Pons (tissue), 1 donor: ENCODE measurements around the gene HSPB2.
A peak's percentile ranks its signal among the peaks of the same experiment; 100 is the strongest.

Source experiments
- DNase-seq: peaks from one replicate; pipeline ENCODE4 v3.0.0-alpha.2; 2016; ENCODE audit warnings: low spot score

HSPB2 gene

DNA sequence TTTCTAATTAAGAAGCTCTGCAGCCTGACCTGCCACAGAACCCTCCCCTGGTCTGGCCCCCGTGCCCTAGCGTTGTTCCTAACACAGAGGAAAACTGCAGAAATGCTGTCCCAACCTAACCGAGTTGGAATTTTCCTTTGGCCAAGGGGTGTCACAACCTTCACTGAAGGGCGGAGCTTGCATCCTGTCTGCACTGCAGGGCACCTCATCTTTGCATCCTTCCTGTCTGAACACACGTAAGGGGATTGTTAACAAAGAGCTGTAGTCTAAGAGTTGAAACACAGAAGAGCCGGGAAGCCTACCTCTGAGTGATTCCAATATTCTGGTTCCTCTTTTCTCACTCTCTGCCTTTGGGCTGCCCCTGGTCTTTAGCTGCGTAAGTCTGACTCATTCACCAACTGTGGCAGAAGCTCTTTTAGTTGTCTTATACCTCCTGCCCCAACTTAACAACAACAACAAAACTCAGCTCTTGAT is 26.2 kb downstream of the HSPB2 start:
- DNase-seq: peak; percentile 68

DNA sequence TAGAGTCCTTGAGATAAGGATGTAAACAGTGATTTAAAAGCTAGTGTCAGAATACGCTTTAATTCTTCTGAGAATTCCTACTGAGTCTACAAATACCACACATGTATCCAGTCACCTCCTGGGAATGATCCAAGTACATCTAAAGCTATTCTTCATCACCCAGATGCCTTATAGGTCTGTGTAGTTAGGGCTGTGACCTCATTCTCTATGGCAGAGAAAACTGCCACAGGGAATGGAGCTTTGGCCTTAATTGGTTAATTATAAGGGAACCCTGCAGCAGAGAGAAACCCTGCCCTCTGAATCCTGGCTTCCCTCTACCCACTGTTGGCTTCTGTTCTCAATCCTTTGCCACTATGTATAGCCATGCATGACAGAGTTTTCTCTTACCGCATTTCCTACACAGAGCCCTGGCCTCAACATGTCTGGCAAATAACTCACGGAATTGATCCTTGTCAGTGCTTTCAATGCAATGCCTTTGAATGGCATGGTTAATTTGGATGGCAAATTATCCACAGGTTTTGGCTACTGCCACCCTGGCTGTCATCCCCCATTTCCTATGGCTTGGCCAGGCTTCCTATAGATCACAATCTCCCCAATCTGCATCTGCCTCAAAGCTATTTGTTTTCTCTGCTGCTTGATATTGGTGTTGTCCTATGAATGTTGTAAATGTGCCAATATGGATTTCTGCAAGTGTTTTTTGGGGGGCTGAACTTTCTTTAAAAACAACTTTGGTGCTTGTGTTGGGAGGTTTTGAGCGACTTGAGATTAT is 27.5 kb downstream of the HSPB2 start:
- DNase-seq: no peak

DNA sequence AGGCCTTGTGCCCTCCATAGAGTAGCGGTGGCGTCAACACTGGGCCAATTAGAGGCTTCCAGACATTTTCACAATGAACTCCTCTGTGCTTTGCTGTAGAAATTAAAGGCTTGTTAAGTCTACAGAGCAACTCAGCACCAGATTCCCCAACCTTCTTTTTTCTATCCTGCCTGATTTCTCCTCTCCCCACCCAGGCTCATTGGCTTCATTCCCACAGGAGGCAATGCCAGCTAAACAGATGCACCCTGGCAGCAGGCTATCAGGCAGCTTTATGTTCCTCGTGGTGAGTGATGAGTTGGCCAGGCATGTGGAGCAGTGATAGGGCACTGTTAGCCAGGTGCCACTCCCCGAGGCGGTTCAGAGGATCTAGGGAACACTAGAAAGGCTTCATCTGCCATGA is 29.4 kb downstream of the HSPB2 start:
- DNase-seq: peak; percentile 73

DNA sequence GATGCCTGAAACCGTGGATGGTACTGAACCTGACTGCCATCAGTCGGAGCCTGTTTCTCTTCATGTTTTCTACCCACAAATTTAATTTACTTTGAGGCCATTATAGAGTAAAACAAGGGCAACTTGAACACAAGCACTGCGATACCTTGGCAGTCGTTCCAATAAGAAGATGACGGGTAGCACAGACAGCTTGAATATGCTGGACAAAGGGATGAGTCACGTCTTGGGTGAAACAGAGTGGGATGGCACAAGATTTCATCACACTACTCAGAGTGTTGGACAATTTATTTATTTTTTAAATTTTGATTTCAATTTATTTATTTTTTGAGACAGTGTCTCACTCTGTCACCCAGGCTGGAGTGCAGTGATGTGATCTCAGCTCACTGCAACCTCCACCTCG is 30.3 kb downstream of the HSPB2 start:
- no peak for DNase-seq

DNA sequence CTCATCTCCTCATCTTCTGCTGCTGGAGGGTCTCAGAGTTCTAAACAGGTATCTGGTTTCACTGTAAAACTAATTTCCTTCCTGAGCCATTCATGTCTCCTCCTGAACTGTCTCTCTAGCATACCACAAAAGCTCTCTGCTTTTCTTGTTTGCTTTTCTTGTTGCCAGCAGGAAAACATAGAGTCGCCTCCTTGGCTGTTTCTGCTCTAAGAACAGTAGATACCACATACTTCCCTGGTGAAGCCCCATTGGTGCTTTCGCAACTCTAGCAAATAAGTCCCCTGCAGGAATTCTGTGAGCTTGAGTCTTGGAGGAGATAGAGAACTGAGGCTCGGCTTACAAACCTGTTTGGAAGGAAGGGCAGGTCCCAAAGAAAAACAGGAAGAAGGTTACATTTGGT is 31.6 kb downstream of the HSPB2 start:
- DNase-seq: no peak

DNA sequence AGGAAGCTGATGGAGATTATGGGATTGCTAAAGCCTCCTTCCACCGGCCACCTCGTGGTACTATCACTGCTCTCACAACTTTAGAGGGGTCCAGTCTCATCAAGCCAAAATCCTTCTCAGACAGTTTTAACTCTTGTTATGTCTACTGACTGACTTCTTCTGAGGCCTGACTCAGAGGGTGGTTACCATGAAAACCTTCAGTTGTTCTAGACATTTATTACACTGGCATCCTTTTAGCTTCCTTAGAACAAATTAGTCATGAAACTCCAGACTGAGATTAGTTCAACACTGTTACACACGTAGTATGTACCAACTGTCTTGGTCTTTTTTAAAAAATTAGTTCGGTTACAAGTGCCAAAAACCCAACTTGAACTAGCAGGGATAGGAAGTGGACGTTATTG is 32.1 kb downstream of the HSPB2 start:
- DNase-seq: no peak

DNA sequence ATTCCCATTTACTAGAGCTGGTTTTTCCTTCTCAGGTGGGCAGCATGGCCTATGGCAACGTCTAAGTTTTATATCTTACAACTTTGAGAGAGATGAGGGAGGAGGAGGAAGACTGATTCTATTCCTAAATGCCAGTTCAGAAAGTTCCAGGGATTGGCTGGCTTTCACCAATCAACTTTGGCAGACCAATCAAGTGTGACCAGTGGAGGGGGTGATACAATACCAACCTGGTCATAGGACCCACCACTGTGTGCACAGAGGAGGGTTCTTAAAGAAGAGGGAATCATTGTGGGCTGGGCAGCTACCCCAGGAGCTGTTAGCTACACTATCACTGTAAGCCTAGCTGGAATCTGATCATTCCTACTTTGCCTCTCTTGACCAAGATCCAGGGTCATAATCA is 32.7 kb downstream of the HSPB2 start:
- no peak for DNase-seq

DNA sequence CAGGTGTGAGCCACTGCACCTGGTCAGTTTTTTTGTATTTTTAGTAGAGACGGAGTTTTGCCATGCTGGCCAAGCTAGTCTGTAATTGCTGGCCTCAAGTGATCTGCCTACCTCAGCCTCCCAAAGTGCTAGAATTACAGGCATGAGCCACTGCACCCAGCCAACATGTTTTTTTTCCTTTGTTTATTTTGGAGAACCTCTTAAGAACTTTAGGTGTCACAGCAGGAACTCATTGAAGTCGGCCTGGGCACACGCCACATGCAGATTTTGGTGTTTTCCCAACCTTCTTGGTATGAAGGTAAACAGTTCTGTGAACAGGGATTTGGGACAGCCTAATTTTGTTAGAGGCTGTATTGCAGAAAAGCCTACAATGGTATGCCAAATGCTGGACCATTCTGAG is 34.0 kb downstream of the HSPB2 start:
- DNase-seq: no peak

DNA sequence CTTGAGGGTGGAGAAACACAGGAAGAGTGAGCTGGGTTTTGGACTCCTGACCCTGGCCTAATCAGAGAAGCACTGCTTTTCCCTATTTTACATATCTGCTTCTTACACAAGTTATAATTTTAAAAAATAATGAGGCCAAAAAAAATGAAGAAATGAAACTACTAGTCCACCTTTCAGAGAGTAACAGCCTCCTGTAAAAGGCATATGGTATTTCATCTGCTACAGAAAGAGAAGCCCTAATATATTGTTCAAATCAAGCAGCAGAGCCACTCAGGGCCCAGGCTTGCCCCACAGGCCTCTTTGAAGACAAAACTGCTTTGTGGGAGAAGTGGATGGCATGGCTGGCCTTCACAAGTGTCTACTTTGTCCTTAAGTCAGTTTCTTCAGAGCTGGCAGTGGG is 34.6 kb downstream of the HSPB2 start:
- DNase-seq: no peak

DNA sequence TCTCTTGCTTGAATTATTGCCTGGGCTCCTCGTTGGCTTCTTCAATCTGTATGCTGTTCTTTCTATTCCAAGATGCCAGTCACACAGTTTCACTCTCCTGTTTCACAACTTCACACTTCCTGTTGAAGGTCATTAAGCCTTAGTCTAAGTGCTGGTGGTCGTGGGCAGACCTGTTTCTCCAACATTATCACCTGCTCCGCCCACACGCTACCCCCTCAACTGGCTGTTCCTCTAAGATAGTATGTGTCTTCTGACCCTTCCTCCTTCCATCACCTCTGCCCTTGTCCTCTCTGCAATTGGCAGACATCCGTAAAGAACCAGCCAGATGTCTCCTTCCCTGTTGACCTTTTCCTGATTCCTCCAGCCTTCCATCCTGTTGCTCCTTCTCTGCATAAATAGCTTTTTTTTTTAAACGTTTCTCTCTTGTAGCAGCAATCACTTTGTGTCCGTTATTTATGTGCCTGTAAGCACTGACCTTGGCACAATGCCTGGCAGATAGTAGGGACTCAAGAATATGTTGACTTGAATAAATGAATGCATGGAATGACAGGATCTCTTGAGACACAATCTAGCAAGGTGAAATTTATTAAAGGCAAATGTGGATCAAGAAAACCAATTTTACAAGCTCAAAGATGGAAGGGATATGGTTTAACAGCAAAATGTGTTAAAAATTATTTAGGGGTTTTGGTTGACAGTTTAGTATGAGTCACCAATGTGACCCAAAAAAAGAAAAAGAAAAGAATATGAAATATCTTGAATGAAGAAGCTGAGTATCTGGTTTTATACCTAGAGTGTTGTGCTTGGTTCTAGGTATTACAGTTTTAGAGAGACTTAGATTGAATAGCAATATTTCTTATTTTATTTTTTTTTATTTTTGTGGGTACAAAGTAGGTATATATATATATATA is 37.2 kb downstream of the HSPB2 start:
- DNase-seq: no peak

DNA sequence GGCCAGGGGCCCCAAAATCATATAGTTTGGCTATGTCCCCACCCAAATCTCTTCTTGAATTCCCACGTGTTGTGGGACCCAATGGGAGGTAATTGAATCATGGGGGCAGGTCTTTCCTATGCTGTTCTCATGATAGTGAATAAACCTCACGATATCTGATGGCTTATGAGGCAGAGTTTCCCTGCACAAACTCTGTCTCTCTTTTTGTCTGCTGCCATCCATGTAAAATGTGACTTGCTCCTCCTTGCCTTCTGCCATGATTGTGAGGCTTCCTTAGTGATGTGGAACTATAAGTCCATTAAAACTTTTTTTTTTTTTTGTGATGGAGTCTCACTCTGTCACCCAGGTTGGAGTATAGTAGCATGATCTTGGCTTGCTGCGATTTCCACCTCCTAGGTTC is 39.0 kb downstream of the HSPB2 start:
- no peak for DNase-seq

DNA sequence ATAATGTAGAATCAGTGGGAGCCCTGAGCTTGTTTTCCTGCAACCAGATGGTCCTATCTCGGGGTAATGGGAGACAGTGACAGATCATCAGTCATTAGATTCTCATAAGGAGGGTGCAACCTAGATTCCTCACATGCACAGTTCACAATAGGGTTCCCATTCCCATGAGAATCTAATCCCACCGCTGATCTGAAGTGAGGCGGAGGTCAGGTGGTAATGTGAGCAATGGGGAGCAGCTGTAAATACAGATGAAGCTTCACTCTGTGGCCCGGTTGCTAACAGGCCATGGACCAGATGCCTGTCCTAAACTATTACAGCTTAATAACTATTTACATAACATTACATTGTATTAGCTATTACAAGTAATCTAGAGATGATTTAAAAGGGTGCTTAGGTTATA is 41.6 kb downstream of the HSPB2 start:
- no peak for DNase-seq

DNA sequence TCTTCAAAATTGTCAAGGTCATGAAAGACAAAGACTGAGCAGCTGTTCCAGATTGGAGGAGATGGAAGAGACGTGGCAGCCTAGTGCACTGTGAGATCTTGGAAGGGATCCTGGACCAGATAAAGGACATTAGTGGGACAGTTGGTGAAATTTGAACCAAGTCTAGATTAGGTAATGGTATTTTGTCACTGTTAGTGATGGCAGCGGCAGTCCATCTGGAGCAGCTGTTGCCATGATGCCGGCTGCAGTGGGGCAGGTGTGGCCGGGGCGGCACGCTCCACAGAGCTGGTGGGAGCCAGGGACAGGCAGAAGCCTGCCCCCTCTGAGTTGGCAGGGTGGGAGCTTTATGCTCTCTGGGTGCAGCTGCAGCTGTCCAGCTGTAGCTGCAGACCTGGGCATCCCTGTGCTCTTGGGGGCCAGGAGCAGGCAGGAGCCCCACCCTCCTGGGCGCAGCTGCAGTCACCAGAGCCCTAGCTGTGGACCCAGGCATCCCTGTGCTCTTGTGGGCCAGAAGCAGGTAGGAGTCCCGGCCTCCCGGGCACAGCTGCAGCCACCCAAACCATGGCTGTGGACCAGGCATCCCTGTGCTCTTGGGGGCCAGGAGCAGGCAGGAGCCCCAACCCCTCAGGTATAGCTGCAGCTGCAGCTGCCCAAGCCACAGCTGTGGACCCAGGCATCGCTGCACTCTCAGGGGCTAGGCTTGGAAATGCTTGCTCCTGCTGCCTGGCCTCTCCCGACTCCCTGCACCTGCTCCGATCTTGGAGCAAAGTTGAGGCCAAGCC is 45.3 kb downstream of the HSPB2 start:
- no peak for DNase-seq

DNA sequence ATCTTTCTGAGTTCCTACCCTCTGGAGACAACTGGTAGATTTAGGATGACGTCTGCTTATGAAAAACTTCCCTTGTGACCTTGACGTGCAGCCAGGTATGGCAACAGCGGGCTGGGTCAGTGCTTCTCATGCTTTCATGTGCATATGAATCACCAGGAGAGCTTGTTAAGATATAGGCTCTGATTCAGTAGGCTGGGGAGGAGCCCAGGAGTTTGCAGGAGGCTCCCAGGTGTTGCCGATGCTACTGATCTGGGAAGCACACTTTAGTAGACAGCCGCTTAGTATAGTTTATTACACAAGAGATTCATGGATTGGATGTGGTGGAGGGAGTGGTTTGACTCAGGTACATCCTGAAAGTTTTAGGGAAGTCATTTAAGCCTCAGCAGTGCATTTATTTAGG is 48.4 kb downstream of the HSPB2 start:
- no peak for DNase-seq

DNA sequence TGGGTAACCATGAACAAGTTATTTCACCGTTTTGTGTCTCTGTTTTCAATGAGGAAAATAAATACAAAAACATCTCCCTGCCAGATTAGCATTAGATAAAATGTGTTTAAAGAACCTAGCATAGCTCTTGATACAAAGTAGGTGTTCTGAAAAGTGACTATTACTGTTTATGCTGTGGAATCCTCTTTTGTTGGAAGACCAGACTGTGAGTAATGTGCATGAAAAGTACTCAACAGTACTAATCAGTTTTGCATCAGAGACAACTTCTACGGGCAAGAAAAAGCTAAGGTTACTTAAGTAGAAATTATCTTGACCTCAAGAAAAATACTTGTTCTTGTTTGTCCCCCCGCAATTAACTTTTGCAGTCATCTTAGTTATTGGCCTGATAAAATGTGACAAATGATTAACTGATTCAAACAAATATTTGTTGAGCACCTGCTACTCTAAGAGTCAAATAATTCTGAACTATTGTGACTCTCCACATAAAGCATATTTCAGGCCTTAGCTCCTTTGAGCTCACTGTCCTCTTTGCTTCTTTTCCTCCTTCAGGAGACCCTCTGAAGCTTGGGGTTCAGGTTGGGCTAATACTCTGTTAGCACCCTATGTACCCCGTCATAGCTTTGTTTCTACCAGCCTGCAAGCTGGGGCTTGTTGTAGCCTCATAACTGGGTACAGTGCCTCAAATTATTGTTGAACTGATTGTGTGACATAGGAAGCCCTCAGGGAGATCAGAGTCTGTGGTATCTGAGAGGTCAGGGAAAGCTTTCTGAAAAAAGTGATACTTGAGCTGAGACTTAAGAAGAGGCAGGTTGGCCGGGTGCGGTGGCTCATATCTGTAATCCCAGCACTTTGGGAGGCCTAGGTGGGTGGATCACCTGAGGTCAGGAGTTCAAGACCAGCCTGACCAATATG is 49.1 kb downstream of the HSPB2 start:
- no peak for DNase-seq
